A549 (cell line): ENCODE data around the gene NAV2.

Experiments
- CBX2 ChIP-seq: fragments of 200-600 bp; sonication (generic); IDR thresholded peaks from 2 replicates; pipeline ENCODE4 v1.6.1; 2016; ENCODE audit warnings: low read depth, mild to moderate bottlenecking, borderline replicate concordance
- CEBPB ChIP-seq, 2 experiments: fragments of >200 bp in 1 of 2; sonication (Bioruptor Twin) in 1 of 2; formaldehyde crosslinking in 1 of 2; IDR thresholded peaks; 2 replicates each; pipeline ENCODE4 v1.6.1; 2012 to 2016
- CHD2 ChIP-seq: fragments of 150-350 bp; IDR thresholded peaks from 2 replicates; pipeline ENCODE4 v1.6.1; 2014; ENCODE audit warnings: low read length; ENCODE audit not compliant: partially characterized antibody
- EP300 ChIP-seq, 2 experiments: fragments of >200 bp; sonication (Bioruptor Twin); formaldehyde crosslinking; IDR thresholded peaks; 2 replicates in 1 of 2; 3 replicates in 1 of 2; pipeline ENCODE4 v1.6.1; 2016 to 2017
- JUN ChIP-seq, 2 experiments: fragments of >200 bp; sonication (Bioruptor Twin); formaldehyde crosslinking; IDR thresholded peaks; 2 replicates in 1 of 2; 3 replicates in 1 of 2; pipeline ENCODE4 v1.6.1; 2016 to 2017
- MAZ ChIP-seq: fragments of 150-350 bp; IDR thresholded peaks from 2 replicates; pipeline ENCODE4 v1.6.1; 2014; ENCODE audit warnings: antibody characterized with exemption, low read depth, low read length, borderline replicate concordance
- POLR2A ChIP-seq: IDR thresholded peaks from 2 replicates; pipeline ENCODE4 v1.6.1; 2012; ENCODE audit warnings: mild to moderate bottlenecking, low read length
- RFX5 ChIP-seq: fragments of 450-650 bp; IDR thresholded peaks from 2 replicates; pipeline ENCODE4 v1.7.1; 2014; ENCODE audit warnings: antibody characterized with exemption, mild to moderate bottlenecking, moderate library complexity
- TFCP2L1 ChIP-seq: fragments of 250-450 bp; sonication (Bioruptor Pico); IDR thresholded peaks from 2 replicates; pipeline ENCODE4 v1.5.0; 2021; ENCODE audit warnings: mild to moderate bottlenecking
- TF ChIP-seq, protein P1 (sequence below): fragments of >200 bp; sonication (Bioruptor Twin); formaldehyde crosslinking; IDR thresholded peaks from 3 replicates; pipeline ENCODE4 v1.5.1; 2016

DNA sequence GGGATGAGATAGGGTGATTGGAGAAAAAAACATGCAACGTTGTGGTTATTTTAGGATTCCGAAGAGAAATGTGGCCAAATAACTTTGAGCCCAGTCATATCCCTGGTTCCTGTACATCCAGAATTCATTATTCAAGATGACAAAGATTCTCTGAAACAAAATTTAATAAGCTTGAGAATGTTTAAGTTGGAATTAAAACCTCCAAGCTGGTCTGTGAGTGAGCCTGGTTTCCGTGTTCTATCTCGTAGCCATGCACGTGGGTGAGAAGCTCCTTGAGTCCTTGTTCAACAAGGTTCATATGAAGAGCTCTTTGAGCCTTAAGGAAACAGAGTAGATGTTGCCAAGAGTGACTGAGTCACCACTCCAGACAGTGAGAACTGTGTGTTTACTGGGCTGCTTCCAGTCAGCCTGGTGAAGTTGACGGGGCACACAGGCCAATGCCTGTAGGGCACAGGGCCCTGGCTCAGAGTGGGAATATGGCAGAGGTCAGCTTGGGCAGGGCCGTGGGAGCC lies 206.5 kb downstream of the NAV2 start:
- TF ChIP-seq, protein P1, sequence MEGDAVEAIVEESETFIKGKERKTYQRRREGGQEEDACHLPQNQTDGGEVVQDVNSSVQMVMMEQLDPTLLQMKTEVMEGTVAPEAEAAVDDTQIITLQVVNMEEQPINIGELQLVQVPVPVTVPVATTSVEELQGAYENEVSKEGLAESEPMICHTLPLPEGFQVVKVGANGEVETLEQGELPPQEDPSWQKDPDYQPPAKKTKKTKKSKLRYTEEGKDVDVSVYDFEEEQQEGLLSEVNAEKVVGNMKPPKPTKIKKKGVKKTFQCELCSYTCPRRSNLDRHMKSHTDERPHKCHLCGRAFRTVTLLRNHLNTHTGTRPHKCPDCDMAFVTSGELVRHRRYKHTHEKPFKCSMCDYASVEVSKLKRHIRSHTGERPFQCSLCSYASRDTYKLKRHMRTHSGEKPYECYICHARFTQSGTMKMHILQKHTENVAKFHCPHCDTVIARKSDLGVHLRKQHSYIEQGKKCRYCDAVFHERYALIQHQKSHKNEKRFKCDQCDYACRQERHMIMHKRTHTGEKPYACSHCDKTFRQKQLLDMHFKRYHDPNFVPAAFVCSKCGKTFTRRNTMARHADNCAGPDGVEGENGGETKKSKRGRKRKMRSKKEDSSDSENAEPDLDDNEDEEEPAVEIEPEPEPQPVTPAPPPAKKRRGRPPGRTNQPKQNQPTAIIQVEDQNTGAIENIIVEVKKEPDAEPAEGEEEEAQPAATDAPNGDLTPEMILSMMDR = no peak
- TF ChIP-seq TFCP2L1 (CRISPR knock-in tag) (no peak), CBX2 (no peak), RFX5 (no peak), POLR2A (no peak), CEBPB (IDR thresholded peaks at IDR 0.05) (no peak), JUN (IDR thresholded peaks at IDR 0.05) (0 out of 5 replicates have a peak, but pooled peaks of 1 of the 2 experiments have one; percentile 36), CHD2 (no peak), EP300 (IDR thresholded peaks at IDR 0.05) (no peak), MAZ (no peak)
